NB4 (cell line): ENCODE results near the gene VPREB3.

Experiments used
- DNase-seq: peaks from one replicate; pipeline ENCODE4 v3.0.0; 2010; ENCODE audit warnings: low read depth
- H3K4me3 ChIP-seq: one replicate; pipeline ENCODE4 v1.5.1; 2011; ENCODE audit warnings: mild to moderate bottlenecking, low read depth, low read length, moderate library complexity
- MYC ChIP-seq: IDR thresholded peaks from 2 replicates; pipeline ENCODE4 v1.6.1; 2011; ENCODE audit warnings: low read depth, low read length
- POLR2A ChIP-seq: IDR thresholded peaks from 2 replicates; pipeline ENCODE4 v1.6.1; 2011; ENCODE audit warnings: mild to moderate bottlenecking; ENCODE audit not compliant: insufficient read length; ENCODE audit errors: extremely low read depth
- TF ChIP-seq, protein P1 (sequence below): IDR thresholded peaks from one replicate; pipeline ENCODE4 v1.5.1; 2012; ENCODE audit warnings: low read depth, low read length
- TF ChIP-seq, protein P2 (sequence below): IDR thresholded peaks from 2 replicates; pipeline ENCODE4 v1.6.1; 2011; ENCODE audit warnings: low read depth, low read length

VPREB3 gene

GRCh38 chr22:23713696-23714595 is 40.3 kb downstream of the VPREB3 start:
- no peak for DNase-seq
- H3K4me3 ChIP-seq = no peak overlapping the region
- TF ChIP-seq POLR2A = no peak
- no peak for TF ChIP-seq MYC
- TF ChIP-seq, protein P1, sequence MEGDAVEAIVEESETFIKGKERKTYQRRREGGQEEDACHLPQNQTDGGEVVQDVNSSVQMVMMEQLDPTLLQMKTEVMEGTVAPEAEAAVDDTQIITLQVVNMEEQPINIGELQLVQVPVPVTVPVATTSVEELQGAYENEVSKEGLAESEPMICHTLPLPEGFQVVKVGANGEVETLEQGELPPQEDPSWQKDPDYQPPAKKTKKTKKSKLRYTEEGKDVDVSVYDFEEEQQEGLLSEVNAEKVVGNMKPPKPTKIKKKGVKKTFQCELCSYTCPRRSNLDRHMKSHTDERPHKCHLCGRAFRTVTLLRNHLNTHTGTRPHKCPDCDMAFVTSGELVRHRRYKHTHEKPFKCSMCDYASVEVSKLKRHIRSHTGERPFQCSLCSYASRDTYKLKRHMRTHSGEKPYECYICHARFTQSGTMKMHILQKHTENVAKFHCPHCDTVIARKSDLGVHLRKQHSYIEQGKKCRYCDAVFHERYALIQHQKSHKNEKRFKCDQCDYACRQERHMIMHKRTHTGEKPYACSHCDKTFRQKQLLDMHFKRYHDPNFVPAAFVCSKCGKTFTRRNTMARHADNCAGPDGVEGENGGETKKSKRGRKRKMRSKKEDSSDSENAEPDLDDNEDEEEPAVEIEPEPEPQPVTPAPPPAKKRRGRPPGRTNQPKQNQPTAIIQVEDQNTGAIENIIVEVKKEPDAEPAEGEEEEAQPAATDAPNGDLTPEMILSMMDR = no peak
- TF ChIP-seq, protein P2, sequence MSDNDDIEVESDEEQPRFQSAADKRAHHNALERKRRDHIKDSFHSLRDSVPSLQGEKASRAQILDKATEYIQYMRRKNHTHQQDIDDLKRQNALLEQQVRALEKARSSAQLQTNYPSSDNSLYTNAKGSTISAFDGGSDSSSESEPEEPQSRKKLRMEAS = no peak

DNA sequence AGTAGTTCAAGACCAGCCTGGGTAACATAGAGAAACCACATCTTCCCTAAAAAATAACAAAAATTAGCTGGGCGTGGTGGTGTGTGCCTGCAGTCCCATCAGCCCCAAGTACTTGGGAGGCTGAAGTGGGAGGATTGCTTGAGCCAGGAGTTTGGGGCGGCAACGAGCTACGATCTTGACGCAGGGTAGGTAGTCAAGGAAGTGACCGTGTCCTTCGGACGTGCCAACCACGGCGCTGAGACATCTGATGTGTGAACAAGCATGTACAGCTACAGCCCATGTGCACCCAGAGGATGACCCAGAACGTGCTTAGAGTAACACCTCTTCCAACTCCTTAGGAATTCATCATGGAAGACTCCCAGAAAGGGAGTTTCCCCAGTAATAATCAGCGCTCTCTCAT is 42.0 kb downstream of the VPREB3 start:
- no peak for DNase-seq
- H3K4me3 ChIP-seq = no peak overlapping the region
- TF ChIP-seq MYC = no peak

- TF ChIP-seq MYC = no peak
- TF ChIP-seq POLR2A = no peak
- TF ChIP-seq, protein P2 = no peak
- H3K4me3 ChIP-seq = no peak overlapping the region
- no peak for DNase-seq
These were observed 45.1 kb downstream of the VPREB3 start for GRCh38 chr22:23709107-23709506.

- TF ChIP-seq MYC (no peak), POLR2A (no peak)
- TF ChIP-seq, protein P1 = no peak
- TF ChIP-seq, protein P2 = no peak
- no peak for DNase-seq
These were observed 46.0 kb downstream of the VPREB3 start for GRCh38 chr22:23708270-23708669.

DNA sequence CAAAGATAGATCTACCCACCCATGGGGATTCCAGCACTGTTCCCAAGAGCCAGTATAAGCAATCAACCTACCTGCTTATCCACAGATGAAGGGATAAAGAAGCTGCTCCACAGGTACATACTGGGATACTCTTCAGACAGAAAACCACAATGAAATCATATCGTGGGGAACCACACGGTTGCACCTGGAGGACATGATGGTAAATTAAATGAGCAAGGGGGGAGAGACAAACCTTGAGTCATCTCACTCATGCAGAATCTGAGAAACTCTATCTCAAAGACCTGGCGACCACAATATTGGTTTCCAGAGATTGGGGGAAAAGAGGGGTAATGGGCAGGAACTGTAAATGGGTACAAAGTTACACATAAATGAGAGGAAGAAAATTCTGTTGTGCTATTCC is 48.9 kb downstream of the VPREB3 start:
- TF ChIP-seq POLR2A (no peak), MYC (no peak)
- TF ChIP-seq, protein P2 = no peak
- TF ChIP-seq, protein P1 = no peak
- DNase-seq = no peak
- H3K4me3 ChIP-seq = no peak overlapping the region

More at GRCh38 chr22:23708270-23708669, 46.0 kb downstream of the VPREB3 start:
- no peak overlapping the region for H3K4me3 ChIP-seq

GRCh38 chr22:23704829-23705228 is 49.4 kb downstream of the VPREB3 start:
- TF ChIP-seq, protein P2 = no peak
- TF ChIP-seq MYC = no peak
- TF ChIP-seq, protein P1 = no peak
- TF ChIP-seq POLR2A = no peak
- DNase-seq = no peak

More at GRCh38 chr22:23704829-23705228, 49.4 kb downstream of the VPREB3 start:
- H3K4me3 ChIP-seq = no peak overlapping the region
